ENCODE measurements around the gene SHBG.
"Not testable (repeated sequence)": the region's sequence is repeated elsewhere in the genome, so short reads cannot be mapped to it uniquely, and the experiment has no call there.

The SHBG gene

GRCh38 chr17:7590743-7591142 is 39.2 kb upstream of the SHBG start:
- TF ChIP-seq CTCF (IDR thresholded peaks at IDR 0.05; ENCODE audit: insufficient read depth, low read length) (no peak), SPI1 (IDR thresholded peaks at IDR 0.05; ENCODE audit: borderline replicate concordance, low read depth) (no peak)
- Histone ChIP-seq H3K27ac (replicated peaks) (no peak overlapping the region), H3K4me3 (replicated peaks; ENCODE audit: insufficient read depth, low read length) (no peak overlapping the region), H3K27me3 (ENCODE audit: insufficient read depth, poor library complexity, severe bottlenecking) (no peaks in the 10 kb centered on the region)
- no peak for DNase-seq (ENCODE audit: low read depth in 1 of 2, low spot score in 1 of 2)

GRCh38 chr17:7591596-7591995 is 38.3 kb upstream of the SHBG start:
- no peak overlapping the region for H3K4me3 ChIP-seq (replicated peaks; ENCODE audit: insufficient read depth, low read length)
- DNase-seq (ENCODE audit: low read depth in 1 of 2, low spot score in 1 of 2), result no peak
- no peak overlapping the region for H3K27ac ChIP-seq (replicated peaks)
- H3K27me3 ChIP-seq (ENCODE audit: insufficient read depth, poor library complexity, severe bottlenecking), result no peaks in the 10 kb centered on the region
- no peak for TF ChIP-seq POLR2AphosphoS5 (IDR thresholded peaks at IDR 0.05; ENCODE audit: low read depth)
- no peak for TF ChIP-seq CTCF (IDR thresholded peaks at IDR 0.05; ENCODE audit: insufficient read depth, low read length)
- no peak for TF ChIP-seq SPI1 (IDR thresholded peaks at IDR 0.05; ENCODE audit: borderline replicate concordance, low read depth)
- TF ChIP-seq REST (IDR thresholded peaks at IDR 0.05; ENCODE audit: insufficient replicate concordance, low read depth), result no peak
- TF ChIP-seq GABPA (IDR thresholded peaks at IDR 0.05; ENCODE audit: low read depth), result no peak

GRCh38 chr17:7592422-7593021 is 37.4 kb upstream of the SHBG start:
- TF ChIP-seq GABPA (IDR thresholded peaks at IDR 0.05; ENCODE audit: low read depth) (no peak), CTCF (IDR thresholded peaks at IDR 0.05; ENCODE audit: insufficient read depth, low read length) (no peak), REST (IDR thresholded peaks at IDR 0.05; ENCODE audit: insufficient replicate concordance, low read depth) (no peak)
- no peak for DNase-seq (ENCODE audit: low read depth in 1 of 2, low spot score in 1 of 2)
- Histone ChIP-seq H3K4me3 (replicated peaks; ENCODE audit: insufficient read depth, low read length) (no peak overlapping the region), H3K27me3 (ENCODE audit: insufficient read depth, poor library complexity, severe bottlenecking) (no peaks in the 10 kb centered on the region), H3K27ac (replicated peaks) (no peak overlapping the region)

- H3K4me3 ChIP-seq (replicated peaks; ENCODE audit: insufficient read depth, low read length), result no peak overlapping the region
- DNase-seq (ENCODE audit: low read depth in 1 of 2, low spot score in 1 of 2), result no peak
- TF ChIP-seq CTCF (IDR thresholded peaks at IDR 0.05; ENCODE audit: insufficient read depth, low read length) (no peak), POLR2AphosphoS5 (IDR thresholded peaks at IDR 0.05; ENCODE audit: low read depth) (no peak), REST (IDR thresholded peaks at IDR 0.05; ENCODE audit: insufficient replicate concordance, low read depth) (no peak), SPI1 (IDR thresholded peaks at IDR 0.05; ENCODE audit: borderline replicate concordance, low read depth) (no peak), GABPA (IDR thresholded peaks at IDR 0.05; ENCODE audit: low read depth) (no peak)
- no peaks in the 10 kb centered on the region for H3K27me3 ChIP-seq (ENCODE audit: insufficient read depth, poor library complexity, severe bottlenecking)
- H3K27ac ChIP-seq (replicated peaks), result no peak overlapping the region
Measured at GRCh38 chr17:7593296-7593695, 36.6 kb upstream of the SHBG start.

- not testable (repeated sequence) for H3K27me3 ChIP-seq (ENCODE audit: insufficient read depth, poor library complexity, severe bottlenecking); H3K4me3 ChIP-seq (replicated peaks; ENCODE audit: insufficient read depth, low read length); DNase-seq (ENCODE audit: low read depth in 1 of 2, low spot score in 1 of 2); H3K27ac ChIP-seq (replicated peaks)
Measured at GRCh38 chr17:7597561-7597960, 32.4 kb upstream of the SHBG start.
